ENCODE data around the gene DUSP1. TPM values are rescaled to one million over a fixed set of nuclear protein-coding genes. Genes with fewer than 3 reads are reported as not detected.

The DUSP1 gene
- total and polyA plus RNA-seq, 9 of the 15 experiments (the other 6 are each of a cell fraction or from before 2014, with no cell fraction given), result 2.1 to 14.2 (median 8.5) TPM

DNA sequence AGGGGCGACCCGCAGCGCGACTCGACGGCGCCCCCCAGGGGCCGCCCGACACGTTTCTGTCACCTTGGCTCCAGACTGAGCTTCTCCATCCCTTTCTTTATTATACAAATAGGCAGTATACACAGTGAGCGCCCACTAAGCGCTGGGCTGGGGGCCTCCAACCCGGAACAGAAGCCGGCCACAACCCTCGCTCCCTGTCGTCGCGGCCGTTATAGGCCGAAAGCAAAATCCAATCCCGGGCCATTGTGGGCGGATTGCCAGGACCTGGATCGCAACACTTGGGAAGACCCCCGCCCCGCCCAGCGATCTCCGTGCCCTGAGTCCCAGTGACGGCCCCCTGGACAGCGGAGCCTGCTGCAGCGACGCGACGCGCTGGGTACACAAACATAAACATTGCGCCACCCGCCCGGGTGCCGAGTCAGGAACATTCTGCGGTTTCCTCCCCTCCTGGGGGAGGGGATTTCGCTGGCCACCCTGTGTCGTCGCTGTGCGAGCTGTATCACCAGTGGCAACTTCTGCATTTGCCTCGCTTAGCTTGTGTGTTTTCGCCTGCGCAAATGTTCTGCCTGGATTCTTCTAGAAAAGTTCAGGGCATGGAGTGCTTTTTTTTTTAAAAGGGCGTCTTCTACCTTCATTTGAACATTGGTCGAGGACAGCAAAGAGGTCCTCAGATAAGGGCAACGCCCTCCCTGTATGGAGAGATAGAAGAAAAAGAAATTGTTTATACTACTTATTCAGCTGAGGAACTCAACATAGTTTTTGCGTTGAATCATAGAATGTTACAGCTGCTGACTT lies 1.3 kb upstream of the DUSP1 start (continued):
- TF ChIP-seq RNF2 (IDR thresholded peaks at IDR 0.05) (peak; percentile 97), ZNF79 (CRISPR knock-in tag; IDR thresholded peaks at IDR 0.05; ENCODE audit: low read depth) (no peak), GABPB1 (CRISPR knock-in tag; IDR thresholded peaks at IDR 0.05) (peak; percentile 58; the same call in 1 of the 2 replicates), E2F6 (IDR thresholded peaks at IDR 0.05; ENCODE audit: borderline replicate concordance in 1 of 2, extremely low read depth in 1 of 2, insufficient read depth in 1 of 2, insufficient read length in 1 of 2, low read depth in 1 of 2, low read length in 1 of 2, poor library complexity in 1 of 2, severe bottlenecking in 1 of 2) (peak; percentile 62 to 83), CHCHD3 (CRISPR knock-in tag; IDR thresholded peaks at IDR 0.05) (no peak), E2F8 (IDR thresholded peaks at IDR 0.05; ENCODE audit: low read depth, partially characterized antibody) (peak; percentile 33), KLF6 (CRISPR knock-in tag; IDR thresholded peaks at IDR 0.05; ENCODE audit: borderline replicate concordance) (peak; percentile 24; the same call in 1 of the 2 replicates), CHD1 (IDR thresholded peaks at IDR 0.05; ENCODE audit: low read length) (no peak), ATF7 (IDR thresholded peaks at IDR 0.05) (peak; percentile 87), RBM14 (IDR thresholded peaks at IDR 0.05; ENCODE audit: borderline replicate concordance, insufficient read depth, low read depth, low read length) (no peak)
- TF ChIP-seq, protein P1, sequence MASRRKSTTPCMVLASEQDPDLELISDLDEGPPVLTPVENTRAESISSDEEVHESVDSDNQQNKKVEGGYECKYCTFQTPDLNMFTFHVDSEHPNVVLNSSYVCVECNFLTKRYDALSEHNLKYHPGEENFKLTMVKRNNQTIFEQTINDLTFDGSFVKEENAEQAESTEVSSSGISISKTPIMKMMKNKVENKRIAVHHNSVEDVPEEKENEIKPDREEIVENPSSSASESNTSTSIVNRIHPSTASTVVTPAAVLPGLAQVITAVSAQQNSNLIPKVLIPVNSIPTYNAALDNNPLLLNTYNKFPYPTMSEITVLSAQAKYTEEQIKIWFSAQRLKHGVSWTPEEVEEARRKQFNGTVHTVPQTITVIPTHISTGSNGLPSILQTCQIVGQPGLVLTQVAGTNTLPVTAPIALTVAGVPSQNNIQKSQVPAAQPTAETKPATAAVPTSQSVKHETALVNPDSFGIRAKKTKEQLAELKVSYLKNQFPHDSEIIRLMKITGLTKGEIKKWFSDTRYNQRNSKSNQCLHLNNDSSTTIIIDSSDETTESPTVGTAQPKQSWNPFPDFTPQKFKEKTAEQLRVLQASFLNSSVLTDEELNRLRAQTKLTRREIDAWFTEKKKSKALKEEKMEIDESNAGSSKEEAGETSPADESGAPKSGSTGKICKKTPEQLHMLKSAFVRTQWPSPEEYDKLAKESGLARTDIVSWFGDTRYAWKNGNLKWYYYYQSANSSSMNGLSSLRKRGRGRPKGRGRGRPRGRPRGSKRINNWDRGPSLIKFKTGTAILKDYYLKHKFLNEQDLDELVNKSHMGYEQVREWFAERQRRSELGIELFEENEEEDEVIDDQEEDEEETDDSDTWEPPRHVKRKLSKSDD (conservative IDR thresholded peaks at IDR 0.05; ENCODE audit: low read length), result 0 out of 2 replicates have a peak, but pooled peaks have one; percentile 30
- TF ChIP-seq, protein P2, sequence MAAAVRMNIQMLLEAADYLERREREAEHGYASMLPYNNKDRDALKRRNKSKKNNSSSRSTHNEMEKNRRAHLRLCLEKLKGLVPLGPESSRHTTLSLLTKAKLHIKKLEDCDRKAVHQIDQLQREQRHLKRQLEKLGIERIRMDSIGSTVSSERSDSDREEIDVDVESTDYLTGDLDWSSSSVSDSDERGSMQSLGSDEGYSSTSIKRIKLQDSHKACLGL (CRISPR knock-in tag; IDR thresholded peaks at IDR 0.05; ENCODE audit: borderline replicate concordance, poor library complexity, severe bottlenecking), result no peak
- TF ChIP-seq, protein P3, sequence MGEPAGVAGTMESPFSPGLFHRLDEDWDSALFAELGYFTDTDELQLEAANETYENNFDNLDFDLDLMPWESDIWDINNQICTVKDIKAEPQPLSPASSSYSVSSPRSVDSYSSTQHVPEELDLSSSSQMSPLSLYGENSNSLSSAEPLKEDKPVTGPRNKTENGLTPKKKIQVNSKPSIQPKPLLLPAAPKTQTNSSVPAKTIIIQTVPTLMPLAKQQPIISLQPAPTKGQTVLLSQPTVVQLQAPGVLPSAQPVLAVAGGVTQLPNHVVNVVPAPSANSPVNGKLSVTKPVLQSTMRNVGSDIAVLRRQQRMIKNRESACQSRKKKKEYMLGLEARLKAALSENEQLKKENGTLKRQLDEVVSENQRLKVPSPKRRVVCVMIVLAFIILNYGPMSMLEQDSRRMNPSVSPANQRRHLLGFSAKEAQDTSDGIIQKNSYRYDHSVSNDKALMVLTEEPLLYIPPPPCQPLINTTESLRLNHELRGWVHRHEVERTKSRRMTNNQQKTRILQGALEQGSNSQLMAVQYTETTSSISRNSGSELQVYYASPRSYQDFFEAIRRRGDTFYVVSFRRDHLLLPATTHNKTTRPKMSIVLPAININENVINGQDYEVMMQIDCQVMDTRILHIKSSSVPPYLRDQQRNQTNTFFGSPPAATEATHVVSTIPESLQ (CRISPR knock-in tag; IDR thresholded peaks at IDR 0.05), result 0 out of 2 replicates have a peak, but pooled peaks have one; percentile 72
- TF ChIP-seq, protein P4, sequence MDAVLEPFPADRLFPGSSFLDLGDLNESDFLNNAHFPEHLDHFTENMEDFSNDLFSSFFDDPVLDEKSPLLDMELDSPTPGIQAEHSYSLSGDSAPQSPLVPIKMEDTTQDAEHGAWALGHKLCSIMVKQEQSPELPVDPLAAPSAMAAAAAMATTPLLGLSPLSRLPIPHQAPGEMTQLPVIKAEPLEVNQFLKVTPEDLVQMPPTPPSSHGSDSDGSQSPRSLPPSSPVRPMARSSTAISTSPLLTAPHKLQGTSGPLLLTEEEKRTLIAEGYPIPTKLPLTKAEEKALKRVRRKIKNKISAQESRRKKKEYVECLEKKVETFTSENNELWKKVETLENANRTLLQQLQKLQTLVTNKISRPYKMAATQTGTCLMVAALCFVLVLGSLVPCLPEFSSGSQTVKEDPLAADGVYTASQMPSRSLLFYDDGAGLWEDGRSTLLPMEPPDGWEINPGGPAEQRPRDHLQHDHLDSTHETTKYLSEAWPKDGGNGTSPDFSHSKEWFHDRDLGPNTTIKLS (IDR thresholded peaks at IDR 0.05; ENCODE audit: borderline replicate concordance, low read depth), result peak; percentile 63; the same call in 1 of the 2 replicates
